ENCODE measurements around the gene SLC41A1.

Gene SLC41A1

DNA sequence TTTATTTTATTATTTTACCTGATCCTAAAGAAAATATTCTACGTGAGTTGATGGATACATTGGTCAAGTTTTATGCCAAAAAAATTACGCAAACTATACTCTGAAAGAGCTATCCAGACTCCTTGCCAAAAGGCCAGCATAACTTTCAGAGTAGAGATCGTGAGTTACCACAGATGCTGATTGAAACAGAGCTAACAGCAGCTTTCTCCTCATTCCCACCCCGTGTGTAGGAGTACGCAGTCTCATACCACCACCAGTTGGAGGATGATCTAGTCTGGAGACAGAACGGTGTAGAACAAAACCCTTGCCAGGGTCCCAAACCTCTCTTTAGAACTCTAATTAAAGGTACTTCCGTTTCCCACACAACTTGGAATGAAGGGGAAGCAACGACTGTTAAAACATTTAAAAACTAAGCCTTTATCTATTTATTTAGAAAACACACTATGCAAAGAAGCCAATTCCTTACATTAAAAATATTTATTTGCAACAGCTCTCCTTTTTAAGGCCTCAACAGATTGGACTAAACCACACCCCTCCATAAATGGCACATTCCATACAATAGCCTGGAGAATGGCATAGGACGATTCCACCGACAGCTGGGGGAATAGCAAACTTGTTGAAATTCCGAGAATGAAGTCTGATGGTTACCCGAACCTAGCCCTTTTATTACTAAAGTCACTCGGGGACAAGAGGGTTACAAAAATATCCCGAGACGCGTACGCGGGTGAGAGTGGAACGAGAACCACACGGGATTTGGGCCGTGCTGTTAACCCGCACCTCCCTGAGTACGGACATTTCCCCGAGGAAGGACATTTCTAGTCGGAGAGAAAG is 64.4 kb downstream of the SLC41A1 start:
- no peaks in the 10 kb centered on the region for H3K27me3 ChIP-seq (ENCODE audit: insufficient read depth, low read length, poor library complexity, severe bottlenecking)
- H3F3A ChIP-seq (ENCODE audit: low read depth) = peaks cover 3% of the 10 kb centered on the region; the same call in 1 of the 2 replicates
- peak overlapping the region; percentile 80 for H3K4me3 ChIP-seq (ENCODE audit: low read length, poor library complexity, severe bottlenecking)
- peaks cover 64% of the 10 kb centered on the region for H3K79me2 ChIP-seq (ENCODE audit: insufficient read depth, low read length)
- H3K9me3 ChIP-seq (ENCODE audit: insufficient read depth, low read depth, low read length) = no peaks in the 10 kb centered on the region
- peak overlapping the region; percentile 91 for H3K4me2 ChIP-seq (ENCODE audit: low read depth, low read length, poor library complexity, severe bottlenecking)
- peak overlapping the region; percentile 98 for H3K9ac ChIP-seq (ENCODE audit: low read depth, low read length, poor library complexity, severe bottlenecking)
- H4K20me1 ChIP-seq (ENCODE audit: insufficient read depth, low read length, poor library complexity, severe bottlenecking) = peaks cover 52% of the 10 kb centered on the region
- peaks cover 46% of the 10 kb centered on the region for H3K4me1 ChIP-seq (ENCODE audit: insufficient read depth, low read length, poor library complexity, severe bottlenecking)
- no peak overlapping the region for H2AFZ ChIP-seq (ENCODE audit: low read length)
- H3K9me2 ChIP-seq (replicated peaks; ENCODE audit: low read depth, low read length) = no peaks in the 10 kb centered on the region
- 0 out of 2 replicates have a peak, but pooled peaks cover 7% of the 10 kb centered on the region for H3K36me3 ChIP-seq (ENCODE audit: insufficient read depth, low read length)
- no peak for TF ChIP-seq EZH2phosphoT487 (IDR thresholded peaks at IDR 0.05; ENCODE audit: borderline replicate concordance)
- TF ChIP-seq, protein P1, sequence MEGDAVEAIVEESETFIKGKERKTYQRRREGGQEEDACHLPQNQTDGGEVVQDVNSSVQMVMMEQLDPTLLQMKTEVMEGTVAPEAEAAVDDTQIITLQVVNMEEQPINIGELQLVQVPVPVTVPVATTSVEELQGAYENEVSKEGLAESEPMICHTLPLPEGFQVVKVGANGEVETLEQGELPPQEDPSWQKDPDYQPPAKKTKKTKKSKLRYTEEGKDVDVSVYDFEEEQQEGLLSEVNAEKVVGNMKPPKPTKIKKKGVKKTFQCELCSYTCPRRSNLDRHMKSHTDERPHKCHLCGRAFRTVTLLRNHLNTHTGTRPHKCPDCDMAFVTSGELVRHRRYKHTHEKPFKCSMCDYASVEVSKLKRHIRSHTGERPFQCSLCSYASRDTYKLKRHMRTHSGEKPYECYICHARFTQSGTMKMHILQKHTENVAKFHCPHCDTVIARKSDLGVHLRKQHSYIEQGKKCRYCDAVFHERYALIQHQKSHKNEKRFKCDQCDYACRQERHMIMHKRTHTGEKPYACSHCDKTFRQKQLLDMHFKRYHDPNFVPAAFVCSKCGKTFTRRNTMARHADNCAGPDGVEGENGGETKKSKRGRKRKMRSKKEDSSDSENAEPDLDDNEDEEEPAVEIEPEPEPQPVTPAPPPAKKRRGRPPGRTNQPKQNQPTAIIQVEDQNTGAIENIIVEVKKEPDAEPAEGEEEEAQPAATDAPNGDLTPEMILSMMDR (conservative IDR thresholded peaks at IDR 0.05; ENCODE audit: low read length) = no peak

DNA sequence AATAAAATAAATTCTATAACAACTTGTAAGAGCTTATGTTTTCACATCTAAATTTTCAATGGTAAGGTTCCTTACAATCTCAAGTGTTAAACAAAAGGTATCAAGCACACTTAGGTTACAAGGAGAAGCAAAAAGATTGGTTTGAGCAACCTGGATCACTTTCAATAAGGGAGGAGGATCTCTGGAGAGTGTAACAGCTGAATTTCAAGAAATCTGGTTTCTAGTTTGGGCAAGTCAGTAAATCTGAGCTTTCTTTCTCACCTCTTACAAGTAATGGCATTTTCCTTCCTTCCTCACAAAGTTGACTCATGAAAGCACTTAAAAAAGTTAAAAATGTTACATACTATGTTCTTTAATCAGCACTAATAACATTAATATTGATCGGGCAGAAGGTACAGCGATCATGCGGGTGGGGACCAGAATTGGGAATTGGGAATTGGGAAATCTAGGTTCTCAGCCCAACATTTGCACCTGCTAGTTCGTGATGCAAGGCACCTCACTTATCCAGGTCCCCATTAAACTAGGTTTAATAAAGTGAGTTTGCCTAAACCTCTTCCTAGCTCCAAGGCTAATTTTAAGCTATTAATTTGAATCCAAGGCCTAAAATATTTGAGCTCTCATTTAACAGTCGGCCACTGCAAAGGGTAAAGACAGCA is 66.1 kb downstream of the SLC41A1 start:
- Histone ChIP-seq H3K9me3 (ENCODE audit: insufficient read depth, low read depth, low read length) (no peaks in the 10 kb centered on the region), H3F3A (ENCODE audit: low read depth) (no peaks in the 10 kb centered on the region), H2AFZ (ENCODE audit: low read length) (no peak overlapping the region), H3K9me2 (replicated peaks; ENCODE audit: low read depth, low read length) (no peaks in the 10 kb centered on the region), H3K79me2 (ENCODE audit: insufficient read depth, low read length) (peaks cover 81% of the 10 kb centered on the region), H3K9ac (ENCODE audit: low read depth, low read length, poor library complexity, severe bottlenecking) (peak overlapping the region; percentile 98), H3K36me3 (ENCODE audit: insufficient read depth, low read length) (0 out of 2 replicates have a peak, but pooled peaks cover 7% of the 10 kb centered on the region), H3K4me2 (ENCODE audit: low read depth, low read length, poor library complexity, severe bottlenecking) (peak overlapping the region; percentile 91), H3K4me1 (ENCODE audit: insufficient read depth, low read length, poor library complexity, severe bottlenecking) (peaks cover 59% of the 10 kb centered on the region), H3K4me3 (ENCODE audit: low read length, poor library complexity, severe bottlenecking) (peak overlapping the region; percentile 80), H3K27me3 (ENCODE audit: insufficient read depth, low read length, poor library complexity, severe bottlenecking) (no peaks in the 10 kb centered on the region), H4K20me1 (ENCODE audit: insufficient read depth, low read length, poor library complexity, severe bottlenecking) (peaks cover 69% of the 10 kb centered on the region)
- TF ChIP-seq EZH2phosphoT487 (IDR thresholded peaks at IDR 0.05; ENCODE audit: borderline replicate concordance) = no peak
- TF ChIP-seq, protein P1 (conservative IDR thresholded peaks at IDR 0.05; ENCODE audit: low read length) = no peak

DNA sequence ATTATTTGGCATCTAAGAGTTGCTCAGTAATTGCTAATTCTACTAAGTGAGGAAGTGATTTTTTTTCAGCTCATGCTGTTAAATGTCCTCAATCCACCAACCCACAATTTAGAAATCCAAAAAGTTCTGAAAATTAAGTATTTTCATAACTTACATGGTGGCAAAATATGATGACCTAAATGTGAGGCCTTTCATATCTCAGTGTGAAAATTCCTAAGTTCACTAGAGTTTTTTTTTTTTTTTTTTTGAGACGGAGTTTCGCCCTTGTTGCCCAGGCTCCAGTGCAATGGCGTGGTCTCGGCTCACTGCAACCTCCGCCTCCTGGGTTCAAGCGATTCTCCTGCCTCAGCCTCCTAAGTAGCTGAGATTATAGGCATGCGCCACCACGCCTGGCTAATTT is 68.6 kb downstream of the SLC41A1 start:
- no peaks in the 10 kb centered on the region for H3K9me2 ChIP-seq (replicated peaks; ENCODE audit: low read depth, low read length)
- peaks cover 91% of the 10 kb centered on the region for H4K20me1 ChIP-seq (ENCODE audit: insufficient read depth, low read length, poor library complexity, severe bottlenecking)
- H3K4me1 ChIP-seq (ENCODE audit: insufficient read depth, low read length, poor library complexity, severe bottlenecking) = peaks cover 58% of the 10 kb centered on the region
- H3K9ac ChIP-seq (ENCODE audit: low read depth, low read length, poor library complexity, severe bottlenecking) = peak overlapping the region; percentile 4
- peak overlapping the region; percentile 91 for H3K4me2 ChIP-seq (ENCODE audit: low read depth, low read length, poor library complexity, severe bottlenecking)
- H3K79me2 ChIP-seq (ENCODE audit: insufficient read depth, low read length) = peaks cover 100% of the 10 kb centered on the region
- H3K27me3 ChIP-seq (ENCODE audit: insufficient read depth, low read length, poor library complexity, severe bottlenecking) = no peaks in the 10 kb centered on the region
- peaks cover 15% of the 10 kb centered on the region; the same call in 1 of the 2 replicates for H3K36me3 ChIP-seq (ENCODE audit: insufficient read depth, low read length)
- TF ChIP-seq, protein P1 (conservative IDR thresholded peaks at IDR 0.05; ENCODE audit: low read length) = no peak
- TF ChIP-seq EZH2phosphoT487 (IDR thresholded peaks at IDR 0.05; ENCODE audit: borderline replicate concordance) = no peak
- no peaks in the 10 kb centered on the region for H3K9me3 ChIP-seq (ENCODE audit: insufficient read depth, low read depth, low read length)
- no peak overlapping the region for H2AFZ ChIP-seq (ENCODE audit: low read length)
- no peaks in the 10 kb centered on the region for H3F3A ChIP-seq (ENCODE audit: low read depth)
- peak overlapping the region; percentile 52 for H3K4me3 ChIP-seq (ENCODE audit: low read length, poor library complexity, severe bottlenecking)

Measured in Loucy (cell line).